GM12864 (cell line): ENCODE measurements around the gene CTLA4.

Experiments used
- DNase-seq: peaks from one replicate; pipeline ENCODE4 v3.0.0-alpha.2; 2011; ENCODE audit warnings: low read depth
- H3K4me3 ChIP-seq: 2 replicates; pipeline ENCODE4 v1.5.1; 2011; ENCODE audit warnings: mild to moderate bottlenecking, low read depth, low read length, control low read depth
- TF ChIP-seq, protein P1 (sequence below): IDR thresholded peaks from 2 replicates; pipeline ENCODE4 v1.5.1; 2011; ENCODE audit warnings: low read depth, mild to moderate bottlenecking, moderate library complexity, low read length, control low read depth, inconsistent platforms; ENCODE audit errors: missing control alignments

The CTLA4 gene

DNA sequence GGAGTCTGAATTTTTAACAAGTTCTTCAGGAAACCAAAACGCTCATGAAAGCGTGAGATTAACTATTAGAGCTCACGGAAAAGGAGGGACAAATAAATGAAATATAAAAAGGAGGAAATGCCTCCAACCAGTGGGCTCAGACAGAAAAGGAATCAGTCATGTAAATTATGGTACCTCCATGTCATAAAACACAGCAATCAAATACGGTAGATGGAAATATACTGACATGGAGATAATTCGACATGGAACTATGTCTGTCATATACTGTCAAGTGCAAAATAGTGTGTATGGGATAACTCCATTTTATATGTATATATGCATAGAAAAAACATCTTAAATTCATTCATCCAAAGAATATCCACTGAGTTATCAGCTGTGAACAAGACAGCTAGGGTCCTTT lies 25.9 kb upstream of the CTLA4 start:
- no peak for DNase-seq
- no peak overlapping the region for H3K4me3 ChIP-seq
- TF ChIP-seq, protein P1, sequence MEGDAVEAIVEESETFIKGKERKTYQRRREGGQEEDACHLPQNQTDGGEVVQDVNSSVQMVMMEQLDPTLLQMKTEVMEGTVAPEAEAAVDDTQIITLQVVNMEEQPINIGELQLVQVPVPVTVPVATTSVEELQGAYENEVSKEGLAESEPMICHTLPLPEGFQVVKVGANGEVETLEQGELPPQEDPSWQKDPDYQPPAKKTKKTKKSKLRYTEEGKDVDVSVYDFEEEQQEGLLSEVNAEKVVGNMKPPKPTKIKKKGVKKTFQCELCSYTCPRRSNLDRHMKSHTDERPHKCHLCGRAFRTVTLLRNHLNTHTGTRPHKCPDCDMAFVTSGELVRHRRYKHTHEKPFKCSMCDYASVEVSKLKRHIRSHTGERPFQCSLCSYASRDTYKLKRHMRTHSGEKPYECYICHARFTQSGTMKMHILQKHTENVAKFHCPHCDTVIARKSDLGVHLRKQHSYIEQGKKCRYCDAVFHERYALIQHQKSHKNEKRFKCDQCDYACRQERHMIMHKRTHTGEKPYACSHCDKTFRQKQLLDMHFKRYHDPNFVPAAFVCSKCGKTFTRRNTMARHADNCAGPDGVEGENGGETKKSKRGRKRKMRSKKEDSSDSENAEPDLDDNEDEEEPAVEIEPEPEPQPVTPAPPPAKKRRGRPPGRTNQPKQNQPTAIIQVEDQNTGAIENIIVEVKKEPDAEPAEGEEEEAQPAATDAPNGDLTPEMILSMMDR = no peak

DNA sequence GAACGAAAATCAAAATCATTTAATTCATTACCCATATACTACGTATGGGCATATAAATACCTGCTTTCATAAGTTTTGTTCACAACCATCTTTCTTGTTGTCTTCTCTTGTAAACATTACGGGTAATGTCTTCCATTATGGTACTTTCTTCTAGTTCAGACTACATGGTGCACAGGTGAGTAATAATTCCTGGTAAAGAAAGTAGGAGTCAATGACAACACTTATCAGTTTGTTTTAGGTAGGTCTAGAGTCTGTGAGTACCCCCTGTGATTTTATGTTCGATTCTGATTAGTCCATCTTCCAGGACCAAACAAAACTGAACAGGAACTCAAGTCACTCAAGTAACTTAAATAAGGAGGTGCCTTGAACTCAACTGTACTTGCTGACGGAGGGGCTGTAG lies 25.2 kb upstream of the CTLA4 start:
- DNase-seq = no peak
- no peak overlapping the region for H3K4me3 ChIP-seq
- TF ChIP-seq, protein P1 = no peak

DNA sequence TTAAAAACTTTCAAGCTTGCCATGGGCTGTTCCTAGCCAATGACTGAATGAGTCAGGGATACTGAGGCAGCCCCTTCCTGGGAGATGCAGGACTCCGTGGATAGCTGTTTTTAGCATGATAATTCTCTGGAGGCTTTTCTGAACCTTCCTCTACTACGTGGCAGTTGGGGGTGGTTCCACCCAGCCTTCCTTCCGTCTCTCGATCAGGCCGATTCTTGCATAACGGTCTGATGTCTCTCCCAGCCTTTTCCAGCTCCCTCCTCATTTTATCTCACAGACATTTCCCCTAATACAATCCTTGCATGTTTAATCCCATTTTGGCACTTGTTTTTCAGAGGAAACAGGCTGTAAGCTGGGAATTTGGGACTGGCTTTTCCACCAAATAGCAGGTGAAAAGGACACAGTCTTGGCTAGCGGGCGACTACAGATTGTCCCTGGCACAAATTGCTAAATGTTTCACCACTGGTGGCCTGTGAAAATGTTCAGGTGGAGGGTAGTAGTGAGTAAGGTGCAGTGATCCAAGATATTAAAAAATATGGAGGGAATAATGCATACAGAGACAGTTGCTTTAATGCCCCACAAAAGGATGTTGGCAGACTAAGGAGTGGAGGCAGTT lies 21.0 kb upstream of the CTLA4 start:
- TF ChIP-seq, protein P1 = no peak
- H3K4me3 ChIP-seq = no peak overlapping the region
- DNase-seq = no peak

DNA sequence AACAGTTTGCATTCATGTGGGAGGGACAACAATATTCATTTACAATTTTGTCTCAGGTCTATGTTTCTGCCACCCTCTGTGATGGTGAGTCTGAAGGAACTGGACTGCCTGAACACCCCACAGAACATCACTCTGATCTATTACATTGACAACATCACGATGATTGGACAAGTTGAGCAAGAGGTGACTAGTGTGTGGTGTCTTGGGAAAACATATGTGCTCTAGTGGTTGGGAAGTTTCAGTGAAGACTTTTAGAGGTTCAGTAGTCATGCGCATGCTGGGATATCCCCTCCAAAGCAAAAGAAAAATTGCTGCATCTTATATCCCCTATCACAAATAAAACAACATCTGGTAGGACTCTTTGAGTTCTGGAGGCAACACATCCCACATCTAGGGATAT lies 18.6 kb upstream of the CTLA4 start:
- no peak for DNase-seq
- no peak overlapping the region for H3K4me3 ChIP-seq
- TF ChIP-seq, protein P1 = no peak

DNA sequence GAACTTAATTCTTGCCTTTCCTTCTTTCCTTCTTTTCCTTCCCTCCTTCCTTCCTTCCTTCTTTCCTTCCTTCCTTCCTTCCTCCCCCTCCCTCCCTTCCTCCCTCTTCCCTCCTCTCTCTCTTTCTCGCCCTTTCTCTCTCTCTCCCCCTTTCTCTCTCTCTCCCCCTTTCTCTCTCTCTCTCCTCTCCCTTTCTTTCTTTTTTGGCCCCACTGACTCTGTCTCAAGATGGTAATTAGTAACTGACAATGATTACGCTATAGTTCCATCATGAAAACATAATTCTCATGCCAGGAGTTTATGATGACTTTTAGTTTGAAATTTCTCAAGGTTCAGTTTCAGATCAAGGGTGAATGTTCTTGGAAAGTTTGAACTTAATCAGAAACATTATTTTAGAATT lies 14.8 kb upstream of the CTLA4 start:
- TF ChIP-seq, protein P1 = no peak
- no peak for DNase-seq
- H3K4me3 ChIP-seq = no peak overlapping the region

DNA sequence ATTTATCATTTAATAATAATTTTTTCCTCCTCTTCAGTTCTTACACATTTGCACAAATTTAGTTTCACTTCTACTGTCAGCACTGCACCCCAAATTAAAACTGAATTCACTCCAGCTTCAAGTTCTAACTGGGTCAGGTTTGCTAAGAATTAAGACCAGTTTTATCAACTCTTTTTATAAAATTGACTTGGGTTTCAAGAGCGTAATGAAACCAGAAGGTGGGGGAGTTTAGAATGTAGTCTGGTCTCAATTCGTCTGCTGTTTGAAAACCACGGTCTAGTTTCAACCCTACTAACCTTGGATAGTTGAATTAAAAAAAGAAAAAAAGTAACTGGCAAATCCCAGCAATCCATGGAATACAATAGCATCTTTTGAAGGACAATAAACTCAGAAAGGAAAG lies 14.3 kb upstream of the CTLA4 start:
- TF ChIP-seq, protein P1 = no peak
- H3K4me3 ChIP-seq = no peak overlapping the region
- no peak for DNase-seq

DNA sequence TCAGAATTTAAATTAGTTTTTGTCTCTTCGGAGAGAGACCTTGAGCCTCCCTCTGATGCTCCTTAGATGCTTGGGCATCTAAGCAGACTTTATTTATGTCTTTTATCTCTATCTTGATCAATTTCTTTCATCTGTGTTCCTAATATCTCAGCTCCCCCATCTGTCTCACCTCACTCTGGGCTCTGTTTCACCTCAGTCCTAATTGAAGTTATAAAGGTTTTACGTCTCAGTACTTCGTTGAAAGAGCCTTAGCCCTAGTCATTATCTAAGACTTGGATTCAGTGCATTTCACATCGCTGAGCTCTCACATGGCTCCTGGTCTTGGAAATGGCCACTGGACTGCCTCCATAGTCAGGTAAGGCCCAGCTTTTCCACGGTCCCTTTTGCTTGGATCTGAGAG lies 13.8 kb upstream of the CTLA4 start:
- H3K4me3 ChIP-seq = no peak overlapping the region
- DNase-seq = no peak

More for the DNA sequence above, 13.8 kb upstream of the CTLA4 start:
- TF ChIP-seq, protein P1 = no peak
